Type B pancreatic cell (in vitro differentiated cells): ENCODE measurements around the gene EP300. TPM values are rescaled to one million over a fixed set of nuclear protein-coding genes. Genes with fewer than 3 reads are reported as not detected.

Experiments
- DNase-seq: peaks from one replicate; pipeline ENCODE4 v3.0.0; 2021; ENCODE audit warnings: mixed read lengths; ENCODE audit not compliant: unreplicated experiment; ENCODE audit errors: extremely low spot score
- H3K27ac Mint-ChIP-seq: 2 replicates; pipeline ENCODE4 v1.8.0; 2021; ENCODE audit warnings: mild to moderate bottlenecking, mixed read lengths
- H3K27me3 Mint-ChIP-seq: 2 replicates; pipeline ENCODE4 v1.8.0; 2021; ENCODE audit warnings: mixed read lengths
- H3K36me3 Mint-ChIP-seq: 2 replicates; pipeline ENCODE4 v1.8.0; 2021; ENCODE audit warnings: mixed read lengths
- H3K4me1 Mint-ChIP-seq: one replicate; pipeline ENCODE4 v1.8.0; 2021; ENCODE audit warnings: mixed read lengths; ENCODE audit not compliant: unreplicated experiment
- H3K4me3 Mint-ChIP-seq: 2 replicates; pipeline ENCODE4 v1.8.0; 2021; ENCODE audit warnings: mild to moderate bottlenecking, mixed read lengths
- H3K9me3 Mint-ChIP-seq: 2 replicates; pipeline ENCODE4 v1.8.0; 2021; ENCODE audit warnings: mixed read lengths
- total RNA-seq: library from RNA; stranded (reverse); gene quantifications from 2 replicates; pipeline ENCODE4 v1.2.1, GENCODE V29; 2021; ENCODE audit warnings: low replicate concordance
- TF ChIP-seq, protein P1 (sequence below): fragments of 200-600 bp; sonication (generic); conservative IDR thresholded peaks from 2 replicates; pipeline ENCODE4 v1.5.0; 2021; ENCODE audit warnings: antibody characterized with exemption, mild to moderate bottlenecking

The EP300 gene
- total RNA-seq, 1 donor from 2014 or later: 87.2 TPM

GRCh38 chr22:41181349-41182241 lies 89.2 kb downstream of the EP300 start:
- H3K36me3 Mint-ChIP-seq: peaks cover 22% of the 10 kb centered on the region
- no peaks in the 10 kb centered on the region for H3K4me1 Mint-ChIP-seq
- no peak overlapping the region for H3K4me3 Mint-ChIP-seq
- H3K27me3 Mint-ChIP-seq: no peaks in the 10 kb centered on the region
- peak; percentile 44 for DNase-seq
- H3K9me3 Mint-ChIP-seq: peaks cover 3% of the 10 kb centered on the region
- TF ChIP-seq, protein P1, sequence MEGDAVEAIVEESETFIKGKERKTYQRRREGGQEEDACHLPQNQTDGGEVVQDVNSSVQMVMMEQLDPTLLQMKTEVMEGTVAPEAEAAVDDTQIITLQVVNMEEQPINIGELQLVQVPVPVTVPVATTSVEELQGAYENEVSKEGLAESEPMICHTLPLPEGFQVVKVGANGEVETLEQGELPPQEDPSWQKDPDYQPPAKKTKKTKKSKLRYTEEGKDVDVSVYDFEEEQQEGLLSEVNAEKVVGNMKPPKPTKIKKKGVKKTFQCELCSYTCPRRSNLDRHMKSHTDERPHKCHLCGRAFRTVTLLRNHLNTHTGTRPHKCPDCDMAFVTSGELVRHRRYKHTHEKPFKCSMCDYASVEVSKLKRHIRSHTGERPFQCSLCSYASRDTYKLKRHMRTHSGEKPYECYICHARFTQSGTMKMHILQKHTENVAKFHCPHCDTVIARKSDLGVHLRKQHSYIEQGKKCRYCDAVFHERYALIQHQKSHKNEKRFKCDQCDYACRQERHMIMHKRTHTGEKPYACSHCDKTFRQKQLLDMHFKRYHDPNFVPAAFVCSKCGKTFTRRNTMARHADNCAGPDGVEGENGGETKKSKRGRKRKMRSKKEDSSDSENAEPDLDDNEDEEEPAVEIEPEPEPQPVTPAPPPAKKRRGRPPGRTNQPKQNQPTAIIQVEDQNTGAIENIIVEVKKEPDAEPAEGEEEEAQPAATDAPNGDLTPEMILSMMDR: no peak
- H3K27ac Mint-ChIP-seq: peak overlapping the region; percentile 11

DNA sequence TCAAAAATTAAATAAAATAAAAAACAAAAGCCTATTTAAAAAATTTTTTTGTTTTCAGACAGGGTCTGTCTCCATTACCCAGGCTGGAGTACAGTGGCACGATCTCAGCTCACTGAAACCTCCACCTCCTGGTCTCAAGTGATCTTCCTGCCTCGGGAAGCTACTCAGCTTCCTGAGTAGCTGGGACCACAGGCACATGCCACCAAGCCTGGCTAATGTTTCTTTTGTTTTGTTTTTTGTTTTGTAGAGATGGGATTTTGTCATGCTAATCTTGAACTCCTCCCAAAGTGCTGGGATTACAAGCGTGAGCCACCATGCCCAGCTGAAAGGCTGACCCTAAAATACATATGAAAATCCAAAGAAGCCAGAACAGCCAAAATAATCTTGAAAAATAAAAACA lies 92.3 kb downstream of the EP300 start:
- DNase-seq: peak; percentile 8
- no peaks in the 10 kb centered on the region for H3K27me3 Mint-ChIP-seq
- H3K4me1 Mint-ChIP-seq: no peaks in the 10 kb centered on the region
- TF ChIP-seq, protein P1: no peak
- H3K36me3 Mint-ChIP-seq: peaks cover 8% of the 10 kb centered on the region
- H3K27ac Mint-ChIP-seq: no peak overlapping the region
- no peak overlapping the region for H3K4me3 Mint-ChIP-seq
- H3K9me3 Mint-ChIP-seq: peaks cover 3% of the 10 kb centered on the region

GRCh38 chr22:41191467-41191866 lies 99.1 kb downstream of the EP300 start:
- Mint-ChIP-seq H3K4me1 (no peaks in the 10 kb centered on the region), H3K27me3 (peaks cover 5% of the 10 kb centered on the region), H3K4me3 (no peak overlapping the region), H3K27ac (no peak overlapping the region), H3K9me3 (no peaks in the 10 kb centered on the region), H3K36me3 (no peaks in the 10 kb centered on the region)
- TF ChIP-seq, protein P1: no peak
- DNase-seq: no peak

DNA sequence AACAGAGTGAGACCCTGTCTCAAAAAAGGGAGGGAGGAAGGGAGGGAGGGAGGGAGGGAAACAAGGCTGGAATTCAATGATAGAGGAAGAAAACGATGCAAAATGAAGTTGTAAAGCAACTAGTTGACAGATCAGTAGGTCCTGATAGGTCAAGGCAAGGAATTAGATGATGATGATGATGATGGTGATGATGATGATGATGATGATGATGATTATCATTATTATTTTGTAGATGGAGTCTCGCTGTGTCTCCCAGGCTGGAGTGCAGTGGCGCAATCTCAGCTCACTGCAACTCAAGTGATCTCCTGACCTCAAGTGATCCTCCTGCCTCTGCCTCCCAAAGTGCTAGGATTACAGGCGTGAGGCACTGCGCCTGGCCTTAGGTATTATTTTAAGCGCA lies 101.4 kb downstream of the EP300 start:
- Mint-ChIP-seq H3K9me3 (no peaks in the 10 kb centered on the region), H3K27me3 (peaks cover 18% of the 10 kb centered on the region), H3K36me3 (no peaks in the 10 kb centered on the region), H3K27ac (no peak overlapping the region), H3K4me1 (peaks cover 7% of the 10 kb centered on the region), H3K4me3 (peak overlapping the region; percentile 13)
- TF ChIP-seq, protein P1: no peak
- DNase-seq: no peak

GRCh38 chr22:41197038-41197972 lies 104.9 kb downstream of the EP300 start:
- DNase-seq: peak; percentile 87
- H3K27ac Mint-ChIP-seq: peak overlapping the region; percentile 93
- peaks cover 11% of the 10 kb centered on the region for H3K4me1 Mint-ChIP-seq
- no peaks in the 10 kb centered on the region for H3K9me3 Mint-ChIP-seq
- peaks cover 32% of the 10 kb centered on the region for H3K27me3 Mint-ChIP-seq
- TF ChIP-seq, protein P1: no peak
- peak overlapping the region; percentile 97 for H3K4me3 Mint-ChIP-seq
- H3K36me3 Mint-ChIP-seq: no peaks in the 10 kb centered on the region
